AG10803 (cell line): ENCODE measurements around the gene SCCPDH.

Experiments
- DNase-seq: peaks from one replicate; pipeline ENCODE4 v3.0.0; 2010; ENCODE audit warnings: low read depth
- H3K4me3 ChIP-seq: 2 replicates; pipeline ENCODE4 v1.5.1; 2011; ENCODE audit warnings: mild to moderate bottlenecking, low read length, control low read depth
- TF ChIP-seq, protein P1 (sequence below): conservative IDR thresholded peaks from 2 replicates; pipeline ENCODE4 v1.5.1; 2011; ENCODE audit warnings: mild to moderate bottlenecking, low read length, control low read depth, inconsistent platforms

SCCPDH gene

DNA sequence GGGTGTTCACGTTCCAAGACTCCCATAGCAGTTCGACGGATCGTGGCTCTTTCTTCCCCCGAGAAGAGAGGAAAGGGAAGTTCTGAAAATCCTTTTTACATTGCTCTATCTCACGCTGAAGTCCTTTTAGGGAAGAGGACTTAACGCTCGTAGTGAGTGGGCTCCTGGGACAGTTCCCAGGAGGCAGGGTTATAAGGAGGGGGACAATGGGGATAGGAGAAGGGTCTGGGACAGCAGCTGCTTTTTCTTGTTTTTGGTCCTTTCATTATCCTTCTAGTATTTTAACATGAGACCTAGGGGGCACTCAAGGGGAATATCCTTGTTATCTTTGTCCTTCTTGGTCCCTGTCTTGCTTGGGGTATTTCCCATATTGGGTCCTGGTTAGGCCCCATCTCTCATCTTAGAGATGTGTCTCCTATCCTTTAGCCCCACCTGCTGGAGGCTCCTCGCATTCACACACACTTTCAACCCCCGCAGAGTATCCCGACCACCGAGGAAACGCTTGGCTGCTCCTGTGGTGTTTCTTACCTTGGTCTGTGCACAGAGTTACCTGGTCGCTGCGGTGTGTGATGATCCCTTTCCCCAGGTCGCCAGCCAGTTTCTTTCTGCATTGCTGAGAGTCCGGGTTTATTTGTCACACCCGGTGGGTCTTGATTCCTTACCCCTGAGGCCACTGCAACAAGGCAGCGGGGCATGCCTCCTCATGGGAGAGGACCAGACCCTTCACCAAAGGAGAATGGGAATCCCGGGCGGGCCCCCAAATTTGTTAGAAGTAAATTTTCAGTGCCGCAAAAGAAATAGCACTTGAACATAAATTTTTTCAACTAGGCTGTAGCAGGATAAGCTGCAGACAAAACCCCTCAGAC is 29.7 kb downstream of the SCCPDH start:
- H3K4me3 ChIP-seq, result no peak overlapping the region
- TF ChIP-seq, protein P1, sequence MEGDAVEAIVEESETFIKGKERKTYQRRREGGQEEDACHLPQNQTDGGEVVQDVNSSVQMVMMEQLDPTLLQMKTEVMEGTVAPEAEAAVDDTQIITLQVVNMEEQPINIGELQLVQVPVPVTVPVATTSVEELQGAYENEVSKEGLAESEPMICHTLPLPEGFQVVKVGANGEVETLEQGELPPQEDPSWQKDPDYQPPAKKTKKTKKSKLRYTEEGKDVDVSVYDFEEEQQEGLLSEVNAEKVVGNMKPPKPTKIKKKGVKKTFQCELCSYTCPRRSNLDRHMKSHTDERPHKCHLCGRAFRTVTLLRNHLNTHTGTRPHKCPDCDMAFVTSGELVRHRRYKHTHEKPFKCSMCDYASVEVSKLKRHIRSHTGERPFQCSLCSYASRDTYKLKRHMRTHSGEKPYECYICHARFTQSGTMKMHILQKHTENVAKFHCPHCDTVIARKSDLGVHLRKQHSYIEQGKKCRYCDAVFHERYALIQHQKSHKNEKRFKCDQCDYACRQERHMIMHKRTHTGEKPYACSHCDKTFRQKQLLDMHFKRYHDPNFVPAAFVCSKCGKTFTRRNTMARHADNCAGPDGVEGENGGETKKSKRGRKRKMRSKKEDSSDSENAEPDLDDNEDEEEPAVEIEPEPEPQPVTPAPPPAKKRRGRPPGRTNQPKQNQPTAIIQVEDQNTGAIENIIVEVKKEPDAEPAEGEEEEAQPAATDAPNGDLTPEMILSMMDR, result peak; percentile 92
- peak; percentile 62 for DNase-seq

DNA sequence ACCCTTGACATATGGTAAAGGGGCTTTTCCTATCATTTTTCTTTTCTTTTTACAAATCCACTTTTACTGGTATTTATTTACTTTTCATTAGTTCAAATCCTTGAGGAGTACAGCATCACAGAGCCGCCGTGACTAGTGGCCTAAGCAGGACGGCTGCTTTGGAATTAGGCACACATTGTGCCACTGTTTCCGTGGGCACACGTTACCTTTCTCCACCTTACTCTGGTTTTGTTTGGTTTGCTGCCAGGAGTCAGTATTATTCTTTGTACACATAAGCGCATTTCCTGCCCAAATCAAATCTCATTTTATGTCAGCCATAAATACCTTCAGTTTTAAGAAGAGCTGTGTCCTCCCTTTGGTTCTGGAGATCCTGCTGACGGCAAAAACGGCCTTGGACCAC is 31.2 kb downstream of the SCCPDH start:
- TF ChIP-seq, protein P1, result no peak
- no peak for DNase-seq
- H3K4me3 ChIP-seq, result no peak overlapping the region

DNA sequence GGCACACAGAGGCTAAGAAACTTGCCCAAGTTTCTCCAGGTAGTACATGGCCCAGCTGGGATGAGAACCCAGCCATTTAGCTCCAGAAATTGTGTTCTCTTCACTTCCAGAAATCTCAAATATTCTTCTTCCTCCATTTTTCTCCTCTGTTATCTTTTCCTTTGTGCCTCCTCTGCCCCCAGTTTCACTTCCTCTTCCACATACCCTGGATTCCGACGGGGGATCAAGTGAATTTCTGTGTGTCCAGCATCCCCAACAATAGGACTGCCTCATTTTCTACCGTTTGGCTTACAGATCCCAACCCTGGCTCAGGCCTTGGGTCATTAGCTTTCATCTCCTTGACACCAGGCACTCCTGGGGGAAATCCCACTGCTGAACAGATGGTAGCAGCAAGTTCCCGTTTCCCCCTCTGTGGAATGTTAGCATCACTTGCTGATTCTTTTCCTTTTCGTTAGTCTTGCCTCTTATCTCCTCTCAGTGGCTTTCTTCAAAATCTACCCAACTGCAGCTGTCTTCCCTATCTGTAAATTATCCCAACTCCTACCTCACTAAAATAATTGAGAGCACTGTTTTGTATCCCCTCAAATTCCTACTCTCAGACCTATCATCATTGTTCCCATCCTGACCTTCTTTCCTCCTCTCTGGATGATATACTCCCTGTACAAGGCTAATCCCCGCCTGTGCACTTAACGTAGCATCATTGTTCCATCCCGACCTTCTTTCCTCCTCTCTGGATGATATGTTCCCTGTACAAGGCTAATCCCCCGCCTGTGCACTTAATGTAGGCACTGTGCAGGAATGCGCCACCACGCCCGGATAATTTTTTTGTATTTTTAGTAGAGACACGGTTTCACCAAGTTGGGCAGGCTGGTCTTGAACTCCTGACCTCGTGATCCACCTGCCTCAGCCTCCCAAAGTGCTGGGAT is 36.5 kb downstream of the SCCPDH start:
- no peak for DNase-seq
- TF ChIP-seq, protein P1, result no peak

DNA sequence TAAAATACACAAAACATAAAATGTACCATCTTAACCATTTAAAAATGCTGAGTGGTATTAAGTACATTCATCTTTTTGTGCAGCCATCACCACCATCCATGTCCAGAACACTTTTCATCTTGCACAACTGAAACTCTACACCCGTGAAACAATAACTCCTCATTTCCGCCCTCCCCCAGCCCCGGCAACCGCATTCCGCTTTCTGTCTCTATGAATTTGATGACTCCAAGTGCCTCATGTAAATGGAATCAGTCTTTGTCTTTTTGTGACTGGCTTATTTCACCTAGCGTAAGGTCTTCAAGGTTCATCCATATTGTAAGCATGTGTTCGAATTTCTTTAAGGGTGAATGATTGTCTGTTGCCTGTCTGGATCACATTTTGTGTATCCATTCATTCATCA is 37.2 kb downstream of the SCCPDH start:
- H3K4me3 ChIP-seq, result no peak overlapping the region
- peak; percentile 5 for DNase-seq
- TF ChIP-seq, protein P1, result no peak

More for the DNA sequence above, 36.5 kb downstream of the SCCPDH start:
- no peak overlapping the region for H3K4me3 ChIP-seq

DNA sequence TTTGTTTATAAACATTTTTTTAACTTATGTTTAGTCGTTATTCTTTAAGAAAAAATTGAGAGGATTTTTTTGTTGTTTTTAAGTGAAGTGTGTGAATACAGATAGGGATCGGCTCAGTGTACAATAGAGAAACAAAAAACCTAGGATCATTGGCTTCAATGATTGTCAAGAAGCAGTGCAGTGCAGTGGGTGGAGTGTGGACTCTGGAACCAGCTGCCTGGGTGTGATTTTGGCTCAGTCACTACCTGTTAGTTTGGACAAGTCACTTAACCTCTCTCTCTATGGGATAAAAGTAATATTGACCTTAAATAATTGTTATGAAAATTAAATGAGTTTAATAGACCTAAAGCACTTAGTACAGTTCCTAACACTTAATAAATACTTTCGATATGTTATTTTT is 41.3 kb downstream of the SCCPDH start:
- TF ChIP-seq, protein P1, result no peak
- DNase-seq, result no peak

DNA sequence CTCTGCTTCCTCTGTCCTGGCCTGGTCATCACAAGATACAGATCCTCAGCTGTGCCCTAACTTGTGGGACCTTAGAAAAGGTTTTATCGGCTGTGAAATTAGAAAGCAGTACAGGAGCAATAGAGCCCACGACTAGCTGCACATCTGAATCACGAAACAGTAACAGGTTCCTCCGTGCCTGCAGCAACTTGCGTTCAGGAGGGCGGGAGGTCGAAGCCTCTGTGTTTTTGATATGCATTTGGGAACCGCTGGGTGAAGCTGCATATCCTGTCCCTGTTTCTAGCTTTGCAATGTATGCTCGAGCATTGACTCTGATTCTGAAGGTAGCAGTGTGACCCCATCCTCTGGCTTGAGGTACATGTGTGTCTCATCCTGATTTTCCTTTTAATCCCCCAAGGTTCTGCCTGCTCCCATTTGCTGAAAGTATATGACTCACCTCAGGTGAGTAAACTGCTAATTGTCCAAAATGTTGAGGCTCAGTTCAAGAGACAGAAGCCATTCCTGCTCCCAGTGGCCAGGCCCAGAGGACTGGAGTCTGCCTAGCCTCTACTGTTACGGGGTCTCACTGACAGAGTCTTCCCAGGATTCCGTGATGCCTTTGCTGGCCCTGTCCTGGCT is 44.3 kb downstream of the SCCPDH start:
- DNase-seq, result no peak
- no peak overlapping the region for H3K4me3 ChIP-seq
- TF ChIP-seq, protein P1, result no peak

More for the DNA sequence above, 41.3 kb downstream of the SCCPDH start:
- no peak overlapping the region for H3K4me3 ChIP-seq
